HG03521 (cell line): Measurements from ENCODE around the gene TOMM40L.

Experiments
- ATAC-seq: cut with Tn5 transposase; IDR thresholded peaks from one replicate; pipeline ENCODE4 v1.9.1; 2021; ENCODE audit warnings: mild to moderate bottlenecking, moderate library complexity; ENCODE audit not compliant: unreplicated experiment

TOMM40L gene

GRCh38 chr1:161225534-161226319 lies at the start of gene TOMM40L:
Gene TOMM40L, plus strand, starts transcription at chr1:161226060. Its CDS starts 430 bp downstream, at chr1:161226490.
- ATAC-seq = peak; percentile 94

GRCh38 chr1:161176468-161177111 lies 49.3 kb upstream of the TOMM40L start:
- no peak for ATAC-seq

GRCh38 chr1:161177112-161177935 lies 48.5 kb upstream of the TOMM40L start, which contains the start of gene B4GALT3:
Gene B4GALT3, minus strand, starts transcription at chr1:161177507. Its CDS starts 1,447 bp downstream, at chr1:161176060.
- peak; percentile 78 for ATAC-seq

GRCh38 chr1:161177936-161178244 lies 48.0 kb upstream of the TOMM40L start:
- ATAC-seq = no peak

- no peak for ATAC-seq
Observed at GRCh38 chr1:161179698-161180097, 46.2 kb upstream of the TOMM40L start.

- ATAC-seq = no peak
Observed at GRCh38 chr1:161180639-161181038, 45.2 kb upstream of the TOMM40L start.

DNA sequence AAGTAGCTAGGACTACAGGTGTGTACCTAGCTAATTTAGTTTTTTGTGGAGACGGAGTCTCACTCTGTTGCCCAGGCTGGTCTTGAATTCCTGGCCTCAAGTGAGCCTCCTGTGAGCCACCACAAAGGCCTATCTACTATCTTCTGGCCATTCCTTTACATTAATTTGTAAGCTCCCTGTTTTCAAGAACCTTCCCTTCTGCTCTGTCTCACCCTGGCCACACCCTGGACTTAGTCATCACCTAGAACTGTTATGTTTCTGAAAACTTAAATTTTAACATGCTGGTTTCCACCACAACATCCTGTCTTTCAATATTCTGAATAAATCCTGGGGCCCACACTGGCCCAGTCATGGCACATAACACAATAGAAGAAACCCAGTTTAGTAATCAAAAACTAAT lies 43.6 kb upstream of the TOMM40L start:
- ATAC-seq = peak; percentile 47

GRCh38 chr1:161185282-161185682 lies 40.6 kb upstream of the TOMM40L start:
- peak; percentile 52 for ATAC-seq

- ATAC-seq = peak; percentile 15
Observed at GRCh38 chr1:161185732-161186311, 40.0 kb upstream of the TOMM40L start.

DNA sequence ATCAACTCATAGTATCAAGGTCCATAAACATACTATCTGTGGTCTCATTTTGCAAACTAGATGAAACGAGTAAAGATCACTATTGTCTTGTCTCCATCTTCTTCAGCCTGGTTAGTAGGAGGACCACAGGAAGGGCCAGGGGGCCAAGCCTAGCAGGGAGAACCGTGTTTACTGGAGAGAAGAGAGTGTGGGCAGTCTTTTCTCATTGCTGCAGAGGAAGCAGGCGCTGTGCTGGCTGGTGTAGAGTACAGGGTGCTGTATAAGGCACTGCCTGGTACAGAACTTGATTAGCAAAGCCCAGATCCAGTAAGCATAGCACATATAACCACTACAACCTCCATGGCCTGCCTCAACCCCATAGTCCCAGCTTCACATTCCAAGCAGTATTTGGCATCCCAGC lies 38.5 kb upstream of the TOMM40L start:
- ATAC-seq = no peak

- ATAC-seq = no peak
Observed at GRCh38 chr1:161188381-161188780, 37.5 kb upstream of the TOMM40L start.

DNA sequence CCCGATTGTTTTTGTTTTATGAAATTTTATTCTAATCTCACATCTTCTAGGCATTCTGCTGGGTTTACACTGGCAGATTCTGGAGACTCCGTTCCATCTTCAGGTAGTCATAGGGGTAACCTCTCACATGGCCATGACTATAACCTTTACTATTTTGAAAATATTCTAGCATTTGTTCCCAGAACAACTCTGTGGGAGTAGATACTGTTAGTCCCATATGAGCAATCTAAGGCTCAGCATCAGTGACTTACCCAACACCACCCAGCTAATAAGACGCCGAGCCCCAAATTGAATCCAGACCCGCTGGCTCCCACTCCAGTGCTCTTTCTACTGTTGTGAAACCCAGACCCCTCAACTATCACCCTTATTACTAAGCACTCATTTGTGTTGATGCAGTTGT lies 36.8 kb upstream of the TOMM40L start:
- ATAC-seq = no peak

DNA sequence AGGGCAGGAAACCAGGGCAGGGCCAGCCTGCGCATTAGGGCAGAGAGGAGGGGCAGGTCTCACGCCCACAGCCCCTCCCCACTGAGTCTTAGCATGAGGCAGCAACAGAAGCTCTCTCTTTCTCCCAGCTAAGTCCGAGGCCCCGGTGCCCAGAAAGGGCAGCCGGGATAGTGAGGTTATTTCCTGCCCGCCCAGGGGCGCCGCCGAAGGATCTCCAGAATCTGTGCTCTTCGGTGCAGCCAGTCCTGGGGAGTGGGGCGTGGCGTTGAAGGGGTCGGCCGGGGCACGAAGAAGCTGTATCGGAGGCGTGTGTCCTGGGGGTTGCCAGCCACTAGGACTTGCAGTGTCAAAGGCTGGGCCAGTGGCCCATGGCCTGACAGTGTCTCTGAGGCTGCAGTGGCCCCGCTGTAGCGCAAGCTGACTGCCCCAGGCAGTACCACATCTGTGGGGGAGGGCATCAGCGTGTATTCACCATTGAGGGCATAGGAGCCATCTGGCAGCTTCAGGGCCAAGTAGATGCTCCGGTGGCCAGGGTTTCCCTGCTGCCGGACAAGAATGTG lies 34.8 kb upstream of the TOMM40L start:
- ATAC-seq = no peak

- no peak for ATAC-seq
Observed at GRCh38 chr1:161191971-161192370, 33.9 kb upstream of the TOMM40L start.

- ATAC-seq = no peak
Observed at GRCh38 chr1:161192476-161193465, 33.1 kb upstream of the TOMM40L start.

DNA sequence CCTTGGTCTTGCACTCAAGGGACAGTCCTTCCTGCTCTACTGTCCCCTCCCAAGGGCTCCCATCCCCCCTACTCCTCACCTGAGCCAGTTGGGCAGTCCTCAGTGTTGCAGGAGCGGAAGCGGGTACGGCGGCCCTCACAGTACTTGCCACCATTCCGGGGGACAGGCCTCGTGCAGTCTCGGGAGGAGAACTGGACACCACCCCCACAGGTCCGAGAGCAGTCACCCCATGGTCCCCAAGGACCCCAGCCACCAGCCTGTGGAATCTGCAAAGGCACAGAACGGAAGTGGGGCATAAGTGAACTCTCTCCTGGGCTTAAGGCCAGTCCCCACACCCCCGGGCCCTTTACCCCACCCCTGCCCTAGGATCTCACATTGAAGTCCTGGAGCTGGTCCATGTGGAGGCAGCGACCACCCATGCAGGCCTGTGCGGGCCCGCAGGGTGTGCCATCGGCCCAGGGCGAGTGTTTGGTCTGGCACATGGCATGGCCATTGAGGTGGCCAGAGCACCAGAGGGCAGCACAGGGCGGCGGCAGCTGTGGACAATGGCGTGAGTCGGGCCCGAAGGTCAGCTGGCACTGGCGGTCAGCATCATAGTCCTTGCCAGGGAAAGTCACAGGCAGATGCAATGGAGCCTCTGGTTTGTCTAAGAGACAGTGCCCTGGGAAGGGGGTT lies 32.2 kb upstream of the TOMM40L start:
- no peak for ATAC-seq

DNA sequence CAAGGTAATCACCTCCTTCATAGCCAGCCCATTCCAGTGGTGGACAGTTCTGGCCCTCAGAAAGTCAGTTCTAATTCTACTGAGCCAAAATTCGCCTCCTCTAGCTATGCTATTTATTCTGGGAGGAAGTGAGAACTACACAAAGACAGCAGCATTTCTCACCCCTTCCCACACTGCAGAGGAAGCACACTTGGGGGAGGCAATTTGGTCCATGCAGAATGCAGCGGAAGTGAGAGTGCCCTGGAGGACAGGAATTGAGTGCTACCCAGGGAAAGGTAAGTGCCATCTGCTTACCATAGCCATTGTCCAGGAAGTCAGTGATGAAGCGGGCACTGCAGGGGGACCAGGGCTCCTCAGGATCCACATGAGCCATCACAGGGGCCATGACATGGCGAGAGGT lies 30.7 kb upstream of the TOMM40L start:
- ATAC-seq = no peak

DNA sequence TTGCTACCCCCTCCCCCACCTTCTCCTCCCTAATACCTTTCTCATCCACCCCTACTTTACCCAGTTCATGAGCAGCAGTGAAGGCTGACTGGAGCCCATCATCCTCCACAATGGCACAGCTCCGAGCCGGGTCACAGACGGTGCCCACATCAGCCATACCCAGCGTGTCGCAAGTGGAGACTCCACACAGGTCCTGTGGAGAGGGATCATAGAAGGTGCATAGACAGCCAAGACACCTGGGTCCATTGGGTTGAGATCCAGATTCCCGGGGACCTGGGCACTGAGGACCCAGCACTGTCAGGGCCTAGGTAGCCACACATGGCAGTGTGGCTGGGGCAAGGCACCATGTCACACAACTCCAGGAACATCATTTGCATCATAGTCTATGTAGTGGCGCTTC lies 29.7 kb upstream of the TOMM40L start:
- no peak for ATAC-seq
